ENCODE results near the gene PRICKLE4.

GRCh38 chr6:41747256-41748101, 33.1 kb upstream of the PRICKLE4 start, which contains the start of gene PGC:
- TF ChIP-seq CTCF (IDR thresholded peaks at IDR 0.05) = no peak
- TF ChIP-seq EZH2 (IDR thresholded peaks at IDR 0.05) = no peak

All from neural progenitor cell (in vitro differentiated cells).